Measurements from ENCODE around the gene CD84.

- TF ChIP-seq CTCF (IDR thresholded peaks at IDR 0.05) = no peak
- no peak for TF ChIP-seq POLR2A (IDR thresholded peaks at IDR 0.05)
Observed at GRCh38 chr1:160618327-160618726, 39.0 kb upstream of the CD84 start.

Data from Peyer's patch (tissue), 4 donors.